CD4-positive, alpha-beta T cell (primary cell): ENCODE data around the gene SLC37A1. TPM values are rescaled to one million over a fixed set of nuclear protein-coding genes. Genes with fewer than 3 reads are reported as not detected.

Experiments
- ATAC-seq: fragments of 200-7000 bp; cut with Tn5 transposase; one replicate; pipeline ENCODE4 v1.10.0; 2022; ENCODE audit warnings: mild to moderate bottlenecking; ENCODE audit not compliant: poor library complexity
- CTCF ChIA-PET: fragments of 350-600 bp; sonication (Branson Sonifier 250); formaldehyde crosslinking; loops from one replicate; lab custom pipeline; 2021; ENCODE audit warnings: antibody characterized with exemption, inconsistent platforms; lab: Charles Lee
- POLR2A ChIA-PET: fragments of 350-600 bp; sonication (Branson Sonifier 250); formaldehyde crosslinking; loops from one replicate; lab custom pipeline; 2021; ENCODE audit warnings: antibody characterized with exemption, inconsistent platforms; lab: Charles Lee
- DNase-seq, 14 experiments: peaks; one replicate each; pipeline ENCODE4 v3.0.0-alpha.2; 2013 to 2020; ENCODE audit warnings: mixed read lengths in 2 of 14
- H3K27ac ChIP-seq, 2 donors: one replicate each; pipeline versions ENCODE4 v1.5.1 to v1.7.0; 2013; ENCODE audit warnings: low read length in 2 of 2, low read depth in 1 of 2, mild to moderate bottlenecking in 1 of 2
- H3K27me3 ChIP-seq, 2 experiments: 1 replicate in 1 of 2; 2 replicates in 1 of 2; pipeline versions ENCODE4 v1.6.1 to v1.7.0; 2013; ENCODE audit warnings: low read length in 2 of 2, control low read depth in 1 of 2, mild to moderate bottlenecking in 1 of 2, moderate library complexity in 1 of 2; ENCODE audit not compliant: insufficient read depth in 2 of 2, control insufficient read depth in 1 of 2
- H3K36me3 ChIP-seq: one replicate; pipeline ENCODE4 v1.6.1; 2013; ENCODE audit warnings: low read length, control low read depth; ENCODE audit not compliant: insufficient read depth
- H3K4me1 ChIP-seq: one replicate; pipeline ENCODE4 v1.6.1; 2013; ENCODE audit warnings: low read length, control low read depth; ENCODE audit not compliant: insufficient read depth
- H3K4me3 ChIP-seq: one replicate; pipeline ENCODE4 v1.5.1; 2013; ENCODE audit warnings: mild to moderate bottlenecking, low read length, moderate library complexity
- H3K9me3 ChIP-seq, 2 experiments: 1 replicate in 1 of 2; 2 replicates in 1 of 2; pipeline versions ENCODE4 v1.6.1 to v1.7.0; 2013; ENCODE audit warnings: low read length in 2 of 2, mild to moderate bottlenecking in 2 of 2, control low read depth in 1 of 2, moderate library complexity in 1 of 2; ENCODE audit not compliant: control insufficient read depth in 1 of 2, insufficient read depth in 1 of 2
- H3K27ac Mint-ChIP-seq: one replicate; pipeline ENCODE4 v1.8.0; 2020; ENCODE audit warnings: mixed read lengths
- H3K27me3 Mint-ChIP-seq: one replicate; pipeline ENCODE4 v1.8.0; 2021; ENCODE audit warnings: mixed read lengths
- H3K36me3 Mint-ChIP-seq: one replicate; pipeline ENCODE4 v1.8.0; 2021; ENCODE audit warnings: low read depth, mixed read lengths
- H3K4me1 Mint-ChIP-seq: one replicate; pipeline ENCODE4 v1.8.0; 2021; ENCODE audit warnings: low read depth, mixed read lengths
- H3K4me3 Mint-ChIP-seq: one replicate; pipeline ENCODE4 v1.8.0; 2020; ENCODE audit warnings: mild to moderate bottlenecking, mixed read lengths
- H3K9me3 Mint-ChIP-seq: one replicate; pipeline ENCODE4 v1.8.0; 2020; ENCODE audit warnings: mixed read lengths
- intact Hi-C, 2 experiments: fragments of 100-400 bp; cut with DNase I in 1 of 2; cut with micrococcal nuclease in 1 of 2; formaldehyde crosslinking; loops; one replicate each; pipeline versions ENCODE4 v1.15.1 to v1.9.0; 2023 to 2025; cut with DNase I, micrococcal nuclease
- total RNA-seq, 174 experiments: library from RNA in 2 of 174; stranded (reverse) in 2 of 174; gene quantifications; one replicate each; pipeline ENCODE4 v1.2.3 and lab custom pipeline; 2021 to 2026
- TF ChIP-seq, protein P1 (sequence below): fragments of 200-600 bp; IDR thresholded peaks from one replicate; pipeline ENCODE4 v1.8.0; 2022; ENCODE audit warnings: antibody characterized with exemption, mild to moderate bottlenecking

Gene SLC37A1
- total RNA-seq, 2 experiments from 2014 or later, result 16.4 to 16.7 TPM

DNA sequence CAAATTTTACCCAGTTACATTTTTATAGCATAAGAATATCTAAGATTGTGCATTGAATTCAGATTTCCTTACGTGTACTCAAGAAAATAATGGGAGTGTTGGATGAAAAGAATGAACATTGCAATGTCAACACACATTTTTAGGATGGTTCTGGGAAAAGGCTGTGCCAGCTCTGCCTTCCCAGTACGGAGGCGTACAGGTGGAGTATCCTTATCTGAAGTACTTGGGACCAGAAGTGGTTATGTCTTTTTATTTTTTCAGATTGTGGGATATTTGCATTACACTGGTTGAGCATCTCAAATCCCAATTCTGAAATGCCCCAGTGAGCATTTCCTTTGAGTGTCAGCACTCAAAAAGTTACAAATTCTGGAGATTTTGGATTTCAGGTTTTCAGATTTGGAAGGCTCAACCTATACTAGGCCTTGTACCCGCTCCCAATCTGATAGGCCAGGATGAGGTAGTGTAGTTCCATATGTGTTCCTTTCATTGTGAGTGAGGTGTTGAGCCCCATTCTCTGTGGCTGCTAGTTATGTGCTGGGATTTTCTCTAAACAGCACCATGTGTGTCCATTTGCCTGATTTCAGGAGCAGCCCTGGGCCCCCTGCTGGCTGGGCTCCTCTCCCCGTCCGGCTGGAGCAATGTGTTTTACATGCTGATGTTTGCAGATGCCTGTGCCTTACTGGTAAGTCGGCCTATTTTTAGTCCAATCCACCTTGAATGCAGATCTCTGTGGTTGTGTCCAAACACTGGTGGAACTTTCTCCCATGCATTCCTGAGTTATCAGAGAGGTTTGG, 60.8 kb downstream of the SLC37A1 start:
- H3K27me3 Mint-ChIP-seq, result no peaks in the 10 kb centered on the region
- no peaks in the 10 kb centered on the region for H3K4me1 ChIP-seq
- ChIA-PET POLR2A (no interaction called here), CTCF (no interaction called here)
- H3K27me3 ChIP-seq, result no peaks in the 10 kb centered on the region
- no peak overlapping the region for H3K27ac ChIP-seq
- H3K27ac Mint-ChIP-seq, result no peak overlapping the region
- H3K9me3 ChIP-seq, result peaks cover 0 to 12% of the 10 kb centered on the region in 2 experiments
- intact Hi-C loops, result no loop called here
- peaks cover 70% of the 10 kb centered on the region for H3K36me3 Mint-ChIP-seq
- H3K9me3 Mint-ChIP-seq, result no peaks in the 10 kb centered on the region
- peak in 1 of 14 experiments; percentile 19 for DNase-seq
- H3K4me3 ChIP-seq, result no peak overlapping the region
- ATAC-seq, result no peak
- no peak overlapping the region for H3K4me3 Mint-ChIP-seq
- no peaks in the 10 kb centered on the region for H3K4me1 Mint-ChIP-seq
- H3K36me3 ChIP-seq, result peaks cover 26% of the 10 kb centered on the region
- TF ChIP-seq, protein P1, sequence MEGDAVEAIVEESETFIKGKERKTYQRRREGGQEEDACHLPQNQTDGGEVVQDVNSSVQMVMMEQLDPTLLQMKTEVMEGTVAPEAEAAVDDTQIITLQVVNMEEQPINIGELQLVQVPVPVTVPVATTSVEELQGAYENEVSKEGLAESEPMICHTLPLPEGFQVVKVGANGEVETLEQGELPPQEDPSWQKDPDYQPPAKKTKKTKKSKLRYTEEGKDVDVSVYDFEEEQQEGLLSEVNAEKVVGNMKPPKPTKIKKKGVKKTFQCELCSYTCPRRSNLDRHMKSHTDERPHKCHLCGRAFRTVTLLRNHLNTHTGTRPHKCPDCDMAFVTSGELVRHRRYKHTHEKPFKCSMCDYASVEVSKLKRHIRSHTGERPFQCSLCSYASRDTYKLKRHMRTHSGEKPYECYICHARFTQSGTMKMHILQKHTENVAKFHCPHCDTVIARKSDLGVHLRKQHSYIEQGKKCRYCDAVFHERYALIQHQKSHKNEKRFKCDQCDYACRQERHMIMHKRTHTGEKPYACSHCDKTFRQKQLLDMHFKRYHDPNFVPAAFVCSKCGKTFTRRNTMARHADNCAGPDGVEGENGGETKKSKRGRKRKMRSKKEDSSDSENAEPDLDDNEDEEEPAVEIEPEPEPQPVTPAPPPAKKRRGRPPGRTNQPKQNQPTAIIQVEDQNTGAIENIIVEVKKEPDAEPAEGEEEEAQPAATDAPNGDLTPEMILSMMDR, result no peak

DNA sequence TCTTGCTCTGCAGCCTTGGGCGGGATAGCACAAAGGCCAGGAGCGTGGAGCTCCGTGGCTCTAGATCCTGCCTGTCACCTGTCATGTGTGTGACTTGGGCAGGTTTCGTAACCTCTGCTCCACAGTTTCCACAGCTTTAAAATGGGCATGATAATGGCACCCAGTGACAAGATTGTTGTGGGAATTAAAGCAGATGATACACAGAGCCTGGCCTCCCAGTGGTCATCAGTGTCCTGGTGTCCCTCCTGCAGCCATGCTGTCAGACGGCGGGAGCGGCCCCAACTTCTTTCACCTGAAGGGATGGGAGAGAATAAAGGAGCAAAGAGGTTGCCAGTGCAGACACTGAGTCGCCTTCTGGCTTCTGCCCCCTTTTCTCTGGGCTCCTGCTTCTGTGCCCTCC, 61.5 kb downstream of the SLC37A1 start:
- DNase-seq (peak in 1 of 14 experiments; percentile 16), ATAC-seq (no peak)
- Histone ChIP-seq H3K4me1 (no peaks in the 10 kb centered on the region), H3K27me3 (no peaks in the 10 kb centered on the region), H3K27ac (no peak overlapping the region), H3K9me3 (peaks cover 0 to 12% of the 10 kb centered on the region in 2 experiments), H3K36me3 (peaks cover 26% of the 10 kb centered on the region), H3K4me3 (no peak overlapping the region)
- TF ChIP-seq, protein P1, result no peak
- Mint-ChIP-seq H3K4me3 (no peak overlapping the region), H3K4me1 (no peaks in the 10 kb centered on the region), H3K27me3 (no peaks in the 10 kb centered on the region), H3K36me3 (peaks cover 70% of the 10 kb centered on the region), H3K27ac (no peak overlapping the region), H3K9me3 (no peaks in the 10 kb centered on the region)
- POLR2A ChIA-PET, result no interaction called here
- intact Hi-C loops, result no loop called here
- CTCF ChIA-PET, result no interaction called here

DNA sequence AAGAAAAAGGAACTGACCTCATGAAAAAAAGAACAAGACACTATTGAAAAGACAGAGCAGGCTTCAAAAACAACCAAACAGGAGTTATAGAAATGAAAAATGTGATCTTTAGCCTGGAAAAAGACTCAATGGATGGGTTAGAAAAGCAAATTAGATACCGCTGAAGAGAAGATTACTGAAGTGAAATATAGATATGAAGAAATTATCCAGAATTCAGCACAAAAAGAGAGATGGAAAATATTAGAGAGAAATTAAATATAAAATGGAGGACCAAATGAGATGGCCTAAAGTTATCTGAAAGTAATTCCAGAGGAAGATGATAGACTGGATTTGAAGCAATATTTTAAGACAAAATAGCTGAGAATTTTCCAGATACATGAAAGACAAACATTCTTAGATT, 63.0 kb downstream of the SLC37A1 start:
- TF ChIP-seq, protein P1, result no peak
- ChIA-PET POLR2A (no interaction called here), CTCF (no interaction called here)
- H3K27ac ChIP-seq, result no peak overlapping the region
- DNase-seq, result no peak
- H3K4me1 Mint-ChIP-seq, result no peaks in the 10 kb centered on the region
- peaks cover 18% of the 10 kb centered on the region for H3K36me3 ChIP-seq
- no peaks in the 10 kb centered on the region for H3K27me3 Mint-ChIP-seq
- H3K27ac Mint-ChIP-seq, result no peak overlapping the region
- intact Hi-C loops, result no loop called here
- no peak overlapping the region for H3K4me3 Mint-ChIP-seq
- H3K4me1 ChIP-seq, result no peaks in the 10 kb centered on the region
- peaks cover 0 to 12% of the 10 kb centered on the region in 2 experiments for H3K9me3 ChIP-seq
- no peak overlapping the region for H3K4me3 ChIP-seq
- H3K9me3 Mint-ChIP-seq, result no peaks in the 10 kb centered on the region
- no peaks in the 10 kb centered on the region for H3K27me3 ChIP-seq
- no peak for ATAC-seq
- peaks cover 67% of the 10 kb centered on the region for H3K36me3 Mint-ChIP-seq
